HepG2 (cell line): Measurements from ENCODE around the gene JMJD7. TPM values are rescaled to one million over a fixed set of nuclear protein-coding genes. Genes with fewer than 3 reads are reported as not detected.

Experiments
- ATF5 ChIP-seq: sonication (generic); formaldehyde crosslinking; IDR thresholded peaks from 2 replicates; pipeline ENCODE4 v1.4.0; 2020; ENCODE audit warnings: mild to moderate bottlenecking, low read depth, missing genetic modification reagents
- CCDC6 ChIP-seq: sonication (generic); formaldehyde crosslinking; IDR thresholded peaks from 2 replicates; pipeline ENCODE4 v1.8.1; 2022; ENCODE audit warnings: mild to moderate bottlenecking, missing genetic modification reagents, moderate library complexity
- ELF4 ChIP-seq: sonication (generic); formaldehyde crosslinking; IDR thresholded peaks from 2 replicates; pipeline ENCODE4 v1.5.0; 2020; ENCODE audit warnings: missing genetic modification reagents, mild to moderate bottlenecking, moderate library complexity, borderline replicate concordance
- GATAD2A ChIP-seq: IDR thresholded peaks from 2 replicates; pipeline ENCODE4 v1.6.1; 2016
- HNRNPLL ChIP-seq: fragments of 200-400 bp; formaldehyde crosslinking; IDR thresholded peaks from 2 replicates; pipeline ENCODE4 v1.6.1; 2017; ENCODE audit warnings: mild to moderate bottlenecking, low read depth, low read length; ENCODE audit not compliant: poor library complexity, severe bottlenecking
- ISL2 ChIP-seq: sonication (generic); formaldehyde crosslinking; IDR thresholded peaks from 2 replicates; pipeline ENCODE4 v1.5.0; 2020; ENCODE audit warnings: missing genetic modification reagents
- KAT8 ChIP-seq: IDR thresholded peaks from 2 replicates; pipeline ENCODE4 v1.6.1; 2016; ENCODE audit warnings: missing genetic modification reagents, missing compliant biosample characterization
- KLF6 ChIP-seq: IDR thresholded peaks from 2 replicates; pipeline ENCODE4 v1.8.0; 2016; ENCODE audit warnings: missing biosample characterization, missing genetic modification reagents
- LBX2 ChIP-seq: sonication (generic); formaldehyde crosslinking; IDR thresholded peaks from 2 replicates; pipeline ENCODE4 v1.5.0; 2020; ENCODE audit warnings: missing genetic modification reagents, mild to moderate bottlenecking, borderline replicate concordance
- MAZ ChIP-seq, 2 experiments: sonication (generic) in 1 of 2; formaldehyde crosslinking in 1 of 2; IDR thresholded peaks; 2 replicates each; pipeline versions ENCODE4 v1.5.0 to v1.6.1; 2012 to 2020; ENCODE audit warnings: low read depth in 2 of 2, mild to moderate bottlenecking in 2 of 2, borderline replicate concordance in 1 of 2, improper control_type of control experiment in 1 of 2, low read length in 1 of 2, missing genetic modification reagents in 1 of 2, moderate library complexity in 1 of 2
- MLLT10 ChIP-seq: sonication (generic); formaldehyde crosslinking; IDR thresholded peaks from 2 replicates; pipeline ENCODE4 v1.4.0; 2020; ENCODE audit warnings: missing genetic modification reagents
- NCOA1 ChIP-seq: sonication (generic); formaldehyde crosslinking; IDR thresholded peaks from 2 replicates; pipeline ENCODE4 v1.9.0; 2021; ENCODE audit warnings: missing genetic modification reagents
- NR0B2 ChIP-seq: sonication (generic); formaldehyde crosslinking; IDR thresholded peaks from 2 replicates; pipeline ENCODE4 v1.4.0; 2020; ENCODE audit warnings: mild to moderate bottlenecking, missing genetic modification reagents
- ONECUT2 ChIP-seq: sonication (generic); formaldehyde crosslinking; IDR thresholded peaks from 2 replicates; pipeline ENCODE4 v1.4.0; 2020; ENCODE audit warnings: missing genetic modification reagents
- PHF20 ChIP-seq: sonication (generic); formaldehyde crosslinking; IDR thresholded peaks from 2 replicates; pipeline ENCODE4 v1.5.0; 2020; ENCODE audit warnings: mild to moderate bottlenecking, missing genetic modification reagents
- POGK ChIP-seq: sonication (generic); formaldehyde crosslinking; conservative IDR thresholded peaks from 2 replicates; pipeline ENCODE4 v1.8.0; 2022; ENCODE audit warnings: mild to moderate bottlenecking, moderate library complexity, missing genetic modification reagents
- PRDM15 ChIP-seq: sonication (generic); formaldehyde crosslinking; IDR thresholded peaks from 2 replicates; pipeline ENCODE4 v1.4.0; 2020; ENCODE audit warnings: missing genetic modification reagents
- RXRB ChIP-seq: IDR thresholded peaks from 2 replicates; pipeline ENCODE4 v1.6.1; 2016; ENCODE audit warnings: borderline replicate concordance, missing genetic modification reagents, missing compliant biosample characterization
- ZBTB20 ChIP-seq: sonication (generic); formaldehyde crosslinking; IDR thresholded peaks from 2 replicates; pipeline ENCODE4 v1.8.1; 2023; ENCODE audit warnings: missing genetic modification reagents, low read depth, mild to moderate bottlenecking, borderline replicate concordance
- ZNF616 ChIP-seq: sonication (generic); formaldehyde crosslinking; IDR thresholded peaks from 2 replicates; pipeline ENCODE4 v1.5.0; 2020; ENCODE audit warnings: low read depth, mild to moderate bottlenecking, missing genetic modification reagents
- ZNF773 ChIP-seq: sonication (generic); formaldehyde crosslinking; IDR thresholded peaks from 2 replicates; pipeline ENCODE4 v1.4.0; 2020; ENCODE audit warnings: missing genetic modification reagents, borderline replicate concordance
- polyA plus RNA-seq, 8 experiments: library from polyadenylated mRNA; depleted of rRNA in 3 of 8; stranded (reverse) in 7 of 8; unstranded in 1 of 8; fragments of >200 nt; fragmentation: Illumina TruSeq in 4 of 8; extraction: Trizol in 4 of 8; gene quantifications; 2 replicates each; pipeline versions ENCODE4 v1.2.1 to v1.2.3, GENCODE V29; 2011 to 2016; ENCODE audit warnings: low read depth in 4 of 8, missing spikeins in 1 of 8, mixed read lengths in 1 of 8; ENCODE audit not compliant: insufficient read depth in 1 of 8
- total RNA-seq, 5 experiments: library from RNA; depleted of rRNA; stranded (reverse); fragments of >200 nt; fragmentation: Illumina TruSeq; extraction: Trizol; gene quantifications; 2 replicates each; pipeline ENCODE4 v1.2.3, GENCODE V29; 2016; ENCODE audit warnings: low read depth in 1 of 5

The JMJD7 gene
- total and polyA plus RNA-seq, 2 of the 13 experiments (the other 11 are each of a cell fraction or from before 2014, with no cell fraction given) = 6.4 to 7.1 TPM

GRCh38 chr15:41827880-41828806 lies at the start of gene JMJD7 (continued):
- TF ChIP-seq NCOA1 (no peak), ONECUT2 (no peak), RXRB (CRISPR knock-in tag) (peak; percentile 27; the same call in 1 of the 2 replicates), HNRNPLL (peak; percentile 93), PRDM15 (CRISPR knock-in tag) (no peak), KLF6 (CRISPR knock-in tag) (no peak), ELF4 (CRISPR knock-in tag) (no peak), ZBTB20 (no peak), MLLT10 (CRISPR knock-in tag) (no peak), CCDC6 (CRISPR knock-in tag) (no peak; the same call in 1 of the 2 replicates), LBX2 (no peak), PHF20 (CRISPR knock-in tag) (peak; percentile 56; the same call in 1 of the 2 replicates), ATF5 (CRISPR knock-in tag) (no peak), ZNF616 (CRISPR knock-in tag) (no peak), POGK (CRISPR knock-in tag) (0 out of 2 replicates have a peak, but pooled peaks have one; percentile 24), ISL2 (CRISPR knock-in tag) (peak; percentile 60), KAT8 (CRISPR knock-in tag) (peak; percentile 73; the same call in 1 of the 2 replicates), NR0B2 (no peak; the same call in none of the 2 replicates), ZNF773 (CRISPR knock-in tag) (0 out of 2 replicates have a peak, but pooled peaks have one; percentile 58), MAZ (IDR thresholded peaks at IDR 0.05; ENCODE audit: borderline replicate concordance, low read depth, low read length) (no peak), MAZ (CRISPR knock-in tag; IDR thresholded peaks at IDR 0.05; ENCODE audit: low read depth) (0 out of 2 replicates have a peak, but pooled peaks have one; percentile 33), GATAD2A (CRISPR knock-in tag) (peak; percentile 40)
